ENCODE measurements around the gene TBX1.

Gene TBX1

GRCh38 chr22:19760058-19760950, at the start of gene TBX1:
Gene TBX1, plus strand, starts transcription at chr22:19760778. Its CDS starts 66 bp downstream, at chr22:19760844.
- no peak for DNase-seq

GRCh38 chr22:19713245-19713644, 47.3 kb upstream of the TBX1 start:
- DNase-seq = no peak

- DNase-seq = no peak
Measured at GRCh38 chr22:19713650-19714311, 46.8 kb upstream of the TBX1 start.

GRCh38 chr22:19714312-19715187, 46.0 kb upstream of the TBX1 start, which contains the start of gene SEPTIN5:
Gene SEPTIN5, plus strand, starts transcription at chr22:19714503. Its CDS starts 86 bp downstream, at chr22:19714589.
- DNase-seq = no peak

GRCh38 chr22:19715188-19715930, 45.2 kb upstream of the TBX1 start:
- DNase-seq = no peak

- DNase-seq = no peak
Measured at GRCh38 chr22:19716041-19716828, 44.3 kb upstream of the TBX1 start.

- no peak for DNase-seq
Measured at GRCh38 chr22:19716829-19717105, 43.8 kb upstream of the TBX1 start.

- DNase-seq = no peak
Measured at GRCh38 chr22:19717181-19717580, 43.4 kb upstream of the TBX1 start.

GRCh38 chr22:19717691-19718455, 42.7 kb upstream of the TBX1 start:
- DNase-seq = peak; percentile 58 to 68 (median 65)

GRCh38 chr22:19718456-19719049, 42.0 kb upstream of the TBX1 start:
- DNase-seq = no peak

- DNase-seq = no peak
Measured at GRCh38 chr22:19719050-19719482, 41.5 kb upstream of the TBX1 start.

GRCh38 chr22:19719488-19720021, 41.0 kb upstream of the TBX1 start:
- DNase-seq = no peak

GRCh38 chr22:19720150-19720827, 40.3 kb upstream of the TBX1 start:
- DNase-seq = no peak

- no peak for DNase-seq
Measured at GRCh38 chr22:19720999-19721329, 39.6 kb upstream of the TBX1 start.

GRCh38 chr22:19721330-19722177, 39.0 kb upstream of the TBX1 start:
- DNase-seq = no peak

- no peak for DNase-seq
Measured at GRCh38 chr22:19722178-19722981, 38.2 kb upstream of the TBX1 start.

- DNase-seq = no peak
Measured at GRCh38 chr22:19722982-19723231, 37.7 kb upstream of the TBX1 start.
